K562 treated with DMSO at 1 percent for 12 hours (cell line): ENCODE measurements around the gene ZFYVE28. TPM values are rescaled to one million over a fixed set of nuclear protein-coding genes. Genes with fewer than 3 reads are reported as not detected.

Experiments used
- total RNA-seq: library from RNA; unstranded; fragments of 300-600 nt; gene quantifications from 2 replicates; pipeline ENCODE4 v1.2.3, GENCODE V29; 2022; ENCODE audit not compliant: insufficient read depth

ZFYVE28 gene
- total RNA-seq, result 9.2 and 15.7 TPM in 2 replicates

GRCh38 chr4:2417765-2418649 lies at the start of gene ZFYVE28:
Gene ZFYVE28 (minus strand): TSS chr4:2418645. CDS start chr4:2418323, 322 bp downstream.

GRCh38 chr4:2418650-2419571 lies 466 bp upstream of the ZFYVE28 start, which contains the start of gene CFAP99:
Gene CFAP99 (plus strand): TSS chr4:2418955.

GRCh38 chr4:2261853-2262144 lies 156.6 kb downstream of the ZFYVE28 start, which contains the start of gene MXD4:
Gene MXD4 (minus strand): TSS chr4:2262109. CDS start chr4:2261980, 129 bp downstream.

GRCh38 chr4:2241410-2242353 lies 176.8 kb downstream of the ZFYVE28 start, which contains the start of the genes HAUS3 and POLN:
Gene HAUS3 (minus strand): TSS chr4:2242121. CDS start chr4:2240946, 1,175 bp downstream.
Gene POLN (minus strand): TSS chr4:2242121. CDS start chr4:2229231, 12,890 bp downstream.

Other genes with a start within 250 kb of the ZFYVE28 start
- gene HAUS3, start 176.5 kb downstream of the ZFYVE28 start, total RNA-seq, result 16.1 and 23.4 TPM in 2 replicates
- 1.2 and 1.8 TPM in 2 replicates for gene POLN, start 176.5 kb downstream of the ZFYVE28 start, total RNA-seq
- 37.4 and 43.4 TPM in 2 replicates for gene MXD4, start 156.5 kb downstream of the ZFYVE28 start, total RNA-seq
- gene CFAP99, start 310 bp upstream of the ZFYVE28 start, total RNA-seq, result not detected in 2 replicates
- 18.7 and 39.3 TPM in 2 replicates for gene RNF4, start 50.5 kb upstream of the ZFYVE28 start, total RNA-seq
- 5.6 and 23.5 TPM in 2 replicates for gene FAM193A, start 118.0 kb upstream of the ZFYVE28 start, total RNA-seq